Sigmoid colon (tissue), 7 donors: ENCODE data around the gene MAPK8IP3. TPM values are rescaled to one million over a fixed set of nuclear protein-coding genes. Genes with fewer than 3 reads are reported as not detected.

ENCODE experiments used
- DNase-seq: peaks from one replicate; pipeline ENCODE4 v3.0.0-alpha.2; 2019
- H3K27ac ChIP-seq, 4 donors: fragments of 200-600 bp; sonication (generic); one replicate each; pipeline ENCODE4 v1.5.1; 2016 to 2019; ENCODE audit warnings: mild to moderate bottlenecking in 1 of 4
- H3K27me3 ChIP-seq, 3 donors: fragments of 200-600 bp; sonication (generic); one replicate each; pipeline ENCODE4 v1.5.1; 2019; ENCODE audit warnings: mild to moderate bottlenecking in 1 of 3
- H3K36me3 ChIP-seq, 4 donors: fragments of 200-600 bp; sonication (generic); one replicate each; pipeline ENCODE4 v1.5.1; 2016 to 2019
- H3K4me1 ChIP-seq, 4 donors: fragments of 200-600 bp; sonication (generic); one replicate each; pipeline ENCODE4 v1.5.1; 2017 to 2019
- H3K4me3 ChIP-seq, 4 donors: fragments of 200-600 bp; sonication (generic); one replicate each; pipeline ENCODE4 v1.5.1; 2017 to 2019; ENCODE audit warnings: mild to moderate bottlenecking in 2 of 4, moderate library complexity in 1 of 4
- H3K9me3 ChIP-seq, 4 donors: fragments of 200-600 bp in 3 of 4; sonication (generic) in 3 of 4; one replicate each; pipeline versions ENCODE4 v1.5.1 to v1.6.1; 2013 to 2019
- CTCF ChIP-seq, 4 experiments: fragments of 450-650 bp in 3 of 4; fragments of 200-600 bp in 1 of 4; IDR thresholded peaks; one replicate each; pipeline ENCODE4 v1.5.1; 2016 to 2019; ENCODE audit warnings: antibody characterized with exemption in 4 of 4, mild to moderate bottlenecking in 3 of 4, moderate library complexity in 2 of 4
- EP300 ChIP-seq, 4 donors: sonication (generic); formaldehyde crosslinking; IDR thresholded peaks; one replicate each; pipeline ENCODE4 v1.6.1; 2017; ENCODE audit warnings: antibody characterized with exemption in 4 of 4
- POLR2A ChIP-seq, 2 donors: fragments of 450-650 bp; IDR thresholded peaks; one replicate each; pipeline ENCODE4 v1.6.1; 2016; ENCODE audit warnings: antibody characterized with exemption in 2 of 2, mild to moderate bottlenecking in 2 of 2, moderate library complexity in 2 of 2
- POLR2AphosphoS5 ChIP-seq, 4 donors: sonication (generic); formaldehyde crosslinking; IDR thresholded peaks; one replicate each; pipeline ENCODE4 v1.6.1; 2017; ENCODE audit warnings: antibody characterized with exemption in 4 of 4
- WGBS, 2 donors: extraction: QIAGEN DNeasy Blood & Tissue Kit; methylation state at CpG; one replicate each; pipeline ENCODE4 v1.1.7; 2013; 5-methylcytosine and 5-hydroxymethylcytosine counted together
- intact Hi-C: fragments of 100-400 bp; cut with DNase I; formaldehyde crosslinking; loops from one replicate; pipeline ENCODE4 v1.15.1; 2023
- polyA plus RNA-seq, 3 donors: library from polyadenylated mRNA; stranded (reverse); fragments of 200-250 nt; gene quantifications; one replicate each; pipeline ENCODE4 v1.2.3, GENCODE V29; 2013
- total RNA-seq, 4 donors: library from RNA; depleted of rRNA; stranded (reverse); fragments of >200 nt; gene quantifications; one replicate each; pipeline ENCODE4 v1.1.0, GENCODE V29; 2016
- donor health status: healthy with polysubstance abuse.
- donor health status: Bipolar disorder and iron deficiency.
- donor health status: healthy.

Gene MAPK8IP3
- total and polyA plus RNA-seq, 7 donors, result 3.6 to 80.9 (median 22.4) TPM

GRCh38 chr16:1800701-1801100, 94.7 kb downstream of the MAPK8IP3 start:
- Histone ChIP-seq H3K36me3 (peaks cover 0 to 4% (median 0%) of the 10 kb centered on the region in 4 donors), H3K9me3 (no peaks in the 10 kb centered on the region), H3K27ac (no peak overlapping the region), H3K4me3 (no peak overlapping the region), H3K4me1 (no peaks in the 10 kb centered on the region), H3K27me3 (no peaks in the 10 kb centered on the region)
- DNase-seq, result peak; percentile 44
- no peak for TF ChIP-seq POLR2A (IDR thresholded peaks at IDR 0.05)
- 79 to 82% methylated on average over 10 of the region's 10 CpGs for WGBS, 2 donors
- intact Hi-C loops, result no loop called here

- Histone ChIP-seq H3K27me3 (no peaks in the 10 kb centered on the region), H3K36me3 (peaks cover 14 to 46% (median 21%) of the 10 kb centered on the region in 4 donors), H3K4me1 (peaks cover 0 to 1% (median 0%) of the 10 kb centered on the region in 4 donors), H3K27ac (no peak overlapping the region), H3K4me3 (no peak overlapping the region), H3K9me3 (no peaks in the 10 kb centered on the region)
- intact Hi-C loops, result no loop called here
- TF ChIP-seq EP300 (IDR thresholded peaks at IDR 0.05) (no peak), CTCF (IDR thresholded peaks at IDR 0.05) (no peak), POLR2AphosphoS5 (IDR thresholded peaks at IDR 0.05) (no peak), POLR2A (IDR thresholded peaks at IDR 0.05) (no peak)
- DNase-seq, result no peak
- 87 to 94% methylated on average over 10 of the region's 10 CpGs for WGBS, 2 donors
These were observed 101.6 kb downstream of the MAPK8IP3 start for GRCh38 chr16:1807626-1808025.

- Histone ChIP-seq H3K36me3 (peaks cover 14 to 53% (median 21%) of the 10 kb centered on the region in 4 donors), H3K27me3 (no peaks in the 10 kb centered on the region), H3K4me3 (no peak overlapping the region), H3K27ac (no peak overlapping the region), H3K4me1 (peaks cover 0 to 6% (median 0%) of the 10 kb centered on the region in 4 donors), H3K9me3 (no peaks in the 10 kb centered on the region)
- intact Hi-C loops, result no loop called here
- DNase-seq, result no peak
- no peak for TF ChIP-seq CTCF (IDR thresholded peaks at IDR 0.05)
- TF ChIP-seq POLR2A (IDR thresholded peaks at IDR 0.05), result no peak
- TF ChIP-seq POLR2AphosphoS5 (IDR thresholded peaks at IDR 0.05), result no peak
- 81 to 90% methylated on average over 18 of the region's 18 CpGs for WGBS, 2 donors
These were observed 102.7 kb downstream of the MAPK8IP3 start for GRCh38 chr16:1808691-1809090.

GRCh38 chr16:1809281-1809801, 103.3 kb downstream of the MAPK8IP3 start:
- WGBS, 2 donors, result 64 to 75% methylated on average over 28 of the region's 28 CpGs
- Histone ChIP-seq H3K36me3 (peaks cover 14 to 58% (median 21%) of the 10 kb centered on the region in 4 donors), H3K27ac (no peak overlapping the region), H3K4me3 (no peak overlapping the region), H3K4me1 (peaks cover 0 to 6% (median 0%) of the 10 kb centered on the region in 4 donors), H3K27me3 (no peaks in the 10 kb centered on the region), H3K9me3 (no peaks in the 10 kb centered on the region)
- DNase-seq, result no peak
- TF ChIP-seq POLR2AphosphoS5 (IDR thresholded peaks at IDR 0.05) (no peak), EP300 (IDR thresholded peaks at IDR 0.05) (no peak), POLR2A (IDR thresholded peaks at IDR 0.05) (no peak), CTCF (IDR thresholded peaks at IDR 0.05) (no peak)
- intact Hi-C loops, result no loop called here

GRCh38 chr16:1810106-1810505, 104.1 kb downstream of the MAPK8IP3 start:
- TF ChIP-seq EP300 (IDR thresholded peaks at IDR 0.05) (no peak), POLR2A (IDR thresholded peaks at IDR 0.05) (no peak), CTCF (IDR thresholded peaks at IDR 0.05) (no peak), POLR2AphosphoS5 (IDR thresholded peaks at IDR 0.05) (no peak)
- intact Hi-C loops, result no loop called here
- Histone ChIP-seq H3K9me3 (no peaks in the 10 kb centered on the region), H3K27me3 (no peaks in the 10 kb centered on the region), H3K36me3 (peaks cover 14 to 65% (median 22%) of the 10 kb centered on the region in 4 donors), H3K4me1 (peaks cover 0 to 6% (median 0%) of the 10 kb centered on the region in 4 donors), H3K4me3 (no peak overlapping the region), H3K27ac (no peak overlapping the region)
- DNase-seq, result peak; percentile 46
- 96 to 97% methylated on average over 16 of the region's 16 CpGs for WGBS, 2 donors
